ENCODE data around the gene ACSL6. TPM values are rescaled to one million over a fixed set of nuclear protein-coding genes. Genes with fewer than 3 reads are reported as not detected.

The ACSL6 gene
- total and polyA plus RNA-seq, 10 of the 15 experiments (the other 5 are each of a cell fraction or from before 2014, with no cell fraction given) = 0.06 to 0.53 TPM; not detected in 8

- SMC1A ChIA-PET (ENCODE audit: uncharacterized antibody, unreplicated experiment) = interaction anchor here (0.7 kb wide), 1 partner anchor 10 kb away, joined by 3 read pairs; no protein-coding TSS in a partner anchor
- ATAC-seq = no peak
- 68% methylated on average over 8 of the region's 8 CpGs for WGBS (ENCODE audit: insufficient coverage, insufficient replicate concordance, low lambda C conversion rate, missing lambda C conversion rate)
Measured at GRCh38 chr5:131957721-131958441, 53.6 kb downstream of the ACSL6 start.

More at GRCh38 chr5:131957721-131958441, 53.6 kb downstream of the ACSL6 start:
- FAIRE-seq = no peak
- Histone ChIP-seq H3K4me1 (ENCODE audit: control insufficient read depth, insufficient read depth, low read length) (no peaks in the 10 kb centered on the region), H3K4me2 (ENCODE audit: control insufficient read depth, insufficient read depth) (no peak overlapping the region), H3K4me3 (no peak overlapping the region), H3K36me3 (ENCODE audit: control insufficient read depth in 2 of 2, insufficient read depth in 2 of 2, low read length in 1 of 2) (no peaks in the 10 kb centered on the region), H4K20me1 (ENCODE audit: control insufficient read depth, insufficient read depth) (no peaks in the 10 kb centered on the region), H3K27ac (ENCODE audit: control insufficient read depth, insufficient read depth) (no peak overlapping the region), H3K9ac (ENCODE audit: control insufficient read depth, insufficient read depth, low read length) (no peak overlapping the region), H3K27me3 (replicated peaks in 1 of 2; ENCODE audit: control insufficient read depth in 2 of 2, insufficient read depth in 2 of 2, low read length in 1 of 2) (no peaks in the 10 kb centered on the region), H3K79me2 (ENCODE audit: control insufficient read depth, insufficient read depth, low read length) (no peaks in the 10 kb centered on the region), H3K9me3 (replicated peaks; ENCODE audit: control insufficient read depth, insufficient read depth, low read length) (no peaks in the 10 kb centered on the region), H2AFZ (ENCODE audit: control insufficient read depth, low read depth, low read length) (no peak overlapping the region)
- TF ChIP-seq TCF7 (IDR thresholded peaks at IDR 0.05; ENCODE audit: borderline replicate concordance) = no peak
- no peak for TF ChIP-seq CUX1 (IDR thresholded peaks at IDR 0.05; ENCODE audit: insufficient replicate concordance, low read depth, low read length)
- no peak for TF ChIP-seq HCFC1 (IDR thresholded peaks at IDR 0.05; ENCODE audit: low read length)
- no peak for TF ChIP-seq NFXL1 (IDR thresholded peaks at IDR 0.05; ENCODE audit: borderline replicate concordance)
- no peak for TF ChIP-seq PML (IDR thresholded peaks at IDR 0.05; ENCODE audit: low read length)
- TF ChIP-seq ZNF384 (IDR thresholded peaks at IDR 0.05; ENCODE audit: borderline replicate concordance, low read depth, low read length) = no peak
- TF ChIP-seq EGR1 (IDR thresholded peaks at IDR 0.05; ENCODE audit: borderline replicate concordance in 1 of 2, low read depth in 2 of 2, low read length in 2 of 2) = no peak
- TF ChIP-seq NR2C2 (IDR thresholded peaks at IDR 0.05; ENCODE audit: borderline replicate concordance, control insufficient read depth, insufficient read length, low read depth) = no peak
- no peak for TF ChIP-seq RAD51 (IDR thresholded peaks at IDR 0.05)
- no peak for TF ChIP-seq MYC (IDR thresholded peaks at IDR 0.05; ENCODE audit: insufficient read depth, insufficient read length, insufficient replicate concordance, low read length, severe bottlenecking)
- no peak for TF ChIP-seq SP1 (IDR thresholded peaks at IDR 0.05; ENCODE audit: low read depth, low read length)
- no peak for TF ChIP-seq IKZF1 (conservative IDR thresholded peaks at IDR 0.05)
- ChIA-PET RAD21 (ENCODE audit: unreplicated experiment) (no interaction called here), CTCF (interaction anchor here (0.9 kb wide), 1 partner anchor 368 kb away, joined by 4 read pairs; no protein-coding TSS in a partner anchor), POLR2A (no interaction called here)
- BruUV-seq (replicated peaks) = no TSS peak
- in situ Hi-C loops (cut with MboI) (no loop called here), intact Hi-C loops (cut with micrococcal nuclease; ENCODE audit: unreplicated experiment) (no loop called here)
- DNase-seq (ENCODE audit: low read depth, low spot score) = no peak
